ENCODE measurements around the gene FGF22. TPM values are rescaled to one million over a fixed set of nuclear protein-coding genes. Genes with fewer than 3 reads are reported as not detected.

Gene FGF22
- polyA plus RNA-seq, 2 of the 4 experiments (the other 2 are of a cell fraction): 0.13 to 1.0 TPM

- CTCF ChIA-PET: interaction anchor here (1.0 to 1.4 kb wide), 2 partner anchors 12 to 86 kb away, joined by 3 to 4 read pairs; no protein-coding TSS in a partner anchor
- POLR2A ChIA-PET: no interaction called here
These were observed 8.0 kb downstream of the FGF22 start for GRCh38 chr19:647566-648284.

GRCh38 chr19:648305-648704, 8.6 kb downstream of the FGF22 start:
- DNase-seq (ENCODE audit: low read depth in 1 of 2, low spot score in 1 of 2): no peak
- no peak overlapping the region for H3K27ac ChIP-seq
- no peak for FAIRE-seq
- 75% methylated on average over 4 of the region's 29 CpGs for whole genome bisulfite sequencing (ENCODE audit: missing lambda C conversion rate)
- no peak overlapping the region for H3K4me3 ChIP-seq
- H3K9me3 ChIP-seq: no peaks in the 10 kb centered on the region
- TF ChIP-seq FOSB (CRISPR knock-in tag; IDR thresholded peaks at IDR 0.05): no peak
- no peak for TF ChIP-seq NPAS2 (CRISPR knock-in tag; IDR thresholded peaks at IDR 0.05; ENCODE audit: borderline replicate concordance)
- no peak for TF ChIP-seq MAFK (IDR thresholded peaks at IDR 0.05; ENCODE audit: partially characterized antibody)
- TF ChIP-seq POLR2A (IDR thresholded peaks at IDR 0.05; ENCODE audit: low read length): no peak
- no peak for TF ChIP-seq JUNB (IDR thresholded peaks at IDR 0.05)
- TF ChIP-seq ZFP36 (IDR thresholded peaks at IDR 0.05; ENCODE audit: borderline replicate concordance, partially characterized antibody): no peak
- no peak for TF ChIP-seq TFCP2L1 (CRISPR knock-in tag; IDR thresholded peaks at IDR 0.05)
- TF ChIP-seq ZNF302 (CRISPR knock-in tag; IDR thresholded peaks at IDR 0.05): no peak
- no peak for TF ChIP-seq RAD21 (conservative IDR thresholded peaks at IDR 0.05 in 1 of 2, IDR thresholded peaks at IDR 0.05 in 1 of 2)
- no peak for TF ChIP-seq NR3C1 (IDR thresholded peaks at IDR 0.05)
- TF ChIP-seq CHD2 (IDR thresholded peaks at IDR 0.05; ENCODE audit: low read length, partially characterized antibody): no peak
- TF ChIP-seq HES2 (IDR thresholded peaks at IDR 0.05): no peak
- TF ChIP-seq KDM1A (IDR thresholded peaks at IDR 0.05; ENCODE audit: low read depth): no peak
- TF ChIP-seq BCL3 (IDR thresholded peaks at IDR 0.05): no peak
- no peaks in the 10 kb centered on the region for H3K4me1 ChIP-seq
- ChIA-PET CTCF (no interaction called here), POLR2A (no interaction called here)
- H3K4me2 ChIP-seq: no peak overlapping the region
- no peak for ATAC-seq

More at GRCh38 chr19:647566-648284, 8.0 kb downstream of the FGF22 start:
- Histone ChIP-seq H3K9me3 (no peaks in the 10 kb centered on the region), H3K27ac (no peak overlapping the region), H3K4me3 (no peak overlapping the region), H3K4me1 (no peaks in the 10 kb centered on the region), H3K4me2 (no peak overlapping the region)
- DNase-seq (ENCODE audit: low read depth in 1 of 2, low spot score in 1 of 2): no peak
- FAIRE-seq: no peak
- WGBS (ENCODE audit: missing lambda C conversion rate): 91% methylated on average over 38 of the region's 52 CpGs
- no peak for ATAC-seq
- TF ChIP-seq PBX3 (IDR thresholded peaks at IDR 0.05) (no peak), ZNF302 (CRISPR knock-in tag; IDR thresholded peaks at IDR 0.05) (no peak), ESRRA (IDR thresholded peaks at IDR 0.05; ENCODE audit: borderline replicate concordance, low read length) (no peak), NR3C1 (IDR thresholded peaks at IDR 0.05) (no peak), CEBPB (IDR thresholded peaks at IDR 0.05) (no peak), FOSB (CRISPR knock-in tag; IDR thresholded peaks at IDR 0.05) (no peak)

- POLR2A ChIA-PET: no interaction called here
- 96% methylated on average over 25 of the region's 53 CpGs for WGBS (ENCODE audit: missing lambda C conversion rate)
- DNase-seq (ENCODE audit: low read depth in 1 of 2, low spot score in 1 of 2): no peak
- Histone ChIP-seq H3K4me1 (no peaks in the 10 kb centered on the region), H3K9me3 (no peaks in the 10 kb centered on the region), H3K4me2 (no peak overlapping the region), H3K4me3 (no peak overlapping the region), H3K27ac (no peak overlapping the region)
- CTCF ChIA-PET: no interaction called here
- ATAC-seq: no peak
- no peak for FAIRE-seq
- TF ChIP-seq HEYL (CRISPR knock-in tag; IDR thresholded peaks at IDR 0.05) (no peak), EP300 (IDR thresholded peaks at IDR 0.05) (no peak), FOSL2 (IDR thresholded peaks at IDR 0.05) (no peak), FOSL2 (CRISPR knock-in tag; IDR thresholded peaks at IDR 0.05) (no peak), FOXS1 (CRISPR knock-in tag; IDR thresholded peaks at IDR 0.05) (no peak), PBX3 (IDR thresholded peaks at IDR 0.05) (no peak), NPAS2 (CRISPR knock-in tag; IDR thresholded peaks at IDR 0.05; ENCODE audit: borderline replicate concordance) (no peak), HMGXB4 (CRISPR knock-in tag; IDR thresholded peaks at IDR 0.05; ENCODE audit: borderline replicate concordance) (no peak), MAFK (IDR thresholded peaks at IDR 0.05; ENCODE audit: partially characterized antibody) (no peak), SMC3 (IDR thresholded peaks at IDR 0.05) (no peak), ELK1 (IDR thresholded peaks at IDR 0.05; ENCODE audit: low read depth, low read length) (no peak), SREBF2 (IDR thresholded peaks at IDR 0.05) (no peak), ZFP36 (IDR thresholded peaks at IDR 0.05; ENCODE audit: borderline replicate concordance, partially characterized antibody) (no peak)
These were observed 9.5 kb downstream of the FGF22 start for GRCh38 chr19:648904-649801.
